IPS DF 6.9 (cell line): ENCODE results near the gene OSBPL2.

Source experiments
- DNase-seq: peaks from one replicate; pipeline ENCODE4 v3.0.0-alpha.2; 2013; ENCODE audit warnings: low read depth, low spot score
- H3K27ac ChIP-seq: one replicate; pipeline ENCODE4 v1.5.1; 2013; ENCODE audit warnings: low read length, control low read depth
- H3K27me3 ChIP-seq: 2 replicates; pipeline ENCODE4 v1.6.1; 2013; ENCODE audit warnings: mild to moderate bottlenecking, low read length; ENCODE audit not compliant: control insufficient read depth, insufficient read depth
- H3K36me3 ChIP-seq: 2 replicates; pipeline ENCODE4 v1.6.1; 2013; ENCODE audit warnings: low read length; ENCODE audit not compliant: control insufficient read depth, insufficient read depth
- H3K4me1 ChIP-seq: 2 replicates; pipeline ENCODE4 v1.6.1; 2013; ENCODE audit warnings: low read length; ENCODE audit not compliant: control insufficient read depth, insufficient read depth
- H3K4me3 ChIP-seq: 2 replicates; pipeline ENCODE4 v1.5.1; 2013; ENCODE audit warnings: mild to moderate bottlenecking, low read length
- H3K9me3 ChIP-seq: 2 replicates; pipeline ENCODE4 v1.6.1; 2013; ENCODE audit warnings: low read length, inconsistent platforms; ENCODE audit not compliant: control insufficient read depth, insufficient read depth
- WGBS: extraction: QIAGEN DNeasy Blood & Tissue Kit; methylation state at CpG from one replicate; pipeline ENCODE4 v1.1.7; 2013; ENCODE audit warnings: mixed read lengths, missing lambda C conversion rate; ENCODE audit not compliant: insufficient read length, insufficient coverage; 5-methylcytosine and 5-hydroxymethylcytosine counted together

The OSBPL2 gene

GRCh38 chr20:62243906-62244515, 5.7 kb downstream of the OSBPL2 start:
- Histone ChIP-seq H3K9me3 (no peaks in the 10 kb centered on the region), H3K4me1 (peaks cover 4% of the 10 kb centered on the region), H3K27ac (no peak overlapping the region), H3K27me3 (no peaks in the 10 kb centered on the region), H3K4me3 (no peak overlapping the region), H3K36me3 (0 out of 2 replicates have a peak, but pooled peaks cover 2% of the 10 kb centered on the region)
- no CpG with 5 or more reads among the region's 21 CpGs for WGBS
- no peak for DNase-seq

GRCh38 chr20:62244644-62245108, 6.4 kb downstream of the OSBPL2 start:
- H3K27ac ChIP-seq, result no peak overlapping the region
- H3K4me3 ChIP-seq, result no peak overlapping the region
- H3K36me3 ChIP-seq, result 0 out of 2 replicates have a peak, but pooled peaks cover 2% of the 10 kb centered on the region
- DNase-seq, result no peak
- no peaks in the 10 kb centered on the region for H3K27me3 ChIP-seq
- H3K9me3 ChIP-seq, result no peaks in the 10 kb centered on the region
- WGBS, result no CpG with 5 or more reads among the region's 17 CpGs
- H3K4me1 ChIP-seq, result peaks cover 4% of the 10 kb centered on the region

DNA sequence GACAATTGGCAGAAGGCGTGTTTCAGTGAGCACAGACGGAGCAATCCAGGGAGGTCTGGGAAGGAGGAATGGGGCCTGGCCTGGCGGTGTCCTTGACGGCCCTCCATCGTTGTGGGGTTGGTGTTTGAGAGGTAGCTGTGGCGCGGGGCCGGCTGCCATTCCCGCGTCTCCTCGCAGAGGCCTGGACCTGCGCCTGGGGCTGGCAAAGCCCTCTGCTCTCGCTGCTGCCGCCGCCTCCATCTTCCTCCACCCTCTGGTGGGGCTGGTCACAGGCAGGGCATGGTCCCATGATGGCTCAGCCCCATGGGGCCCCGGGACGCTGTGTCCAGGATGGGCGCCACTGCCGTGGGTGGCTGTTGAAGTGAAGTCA, 7.6 kb downstream of the OSBPL2 start:
- H3K36me3 ChIP-seq, result 0 out of 2 replicates have a peak, but pooled peaks cover 2% of the 10 kb centered on the region
- no peak overlapping the region for H3K27ac ChIP-seq
- no peak overlapping the region for H3K4me3 ChIP-seq
- no peaks in the 10 kb centered on the region for H3K9me3 ChIP-seq
- no peaks in the 10 kb centered on the region for H3K27me3 ChIP-seq
- peaks cover 4% of the 10 kb centered on the region for H3K4me1 ChIP-seq
- no peak for DNase-seq
- no CpG with 5 or more reads among the region's 19 CpGs for WGBS

GRCh38 chr20:62246431-62246830, 8.1 kb downstream of the OSBPL2 start:
- Histone ChIP-seq H3K27me3 (no peaks in the 10 kb centered on the region), H3K4me3 (no peak overlapping the region), H3K36me3 (0 out of 2 replicates have a peak, but pooled peaks cover 2% of the 10 kb centered on the region), H3K9me3 (no peaks in the 10 kb centered on the region), H3K27ac (no peak overlapping the region), H3K4me1 (peaks cover 4% of the 10 kb centered on the region)
- DNase-seq, result no peak
- WGBS, result no CpG with 5 or more reads among the region's 8 CpGs

DNA sequence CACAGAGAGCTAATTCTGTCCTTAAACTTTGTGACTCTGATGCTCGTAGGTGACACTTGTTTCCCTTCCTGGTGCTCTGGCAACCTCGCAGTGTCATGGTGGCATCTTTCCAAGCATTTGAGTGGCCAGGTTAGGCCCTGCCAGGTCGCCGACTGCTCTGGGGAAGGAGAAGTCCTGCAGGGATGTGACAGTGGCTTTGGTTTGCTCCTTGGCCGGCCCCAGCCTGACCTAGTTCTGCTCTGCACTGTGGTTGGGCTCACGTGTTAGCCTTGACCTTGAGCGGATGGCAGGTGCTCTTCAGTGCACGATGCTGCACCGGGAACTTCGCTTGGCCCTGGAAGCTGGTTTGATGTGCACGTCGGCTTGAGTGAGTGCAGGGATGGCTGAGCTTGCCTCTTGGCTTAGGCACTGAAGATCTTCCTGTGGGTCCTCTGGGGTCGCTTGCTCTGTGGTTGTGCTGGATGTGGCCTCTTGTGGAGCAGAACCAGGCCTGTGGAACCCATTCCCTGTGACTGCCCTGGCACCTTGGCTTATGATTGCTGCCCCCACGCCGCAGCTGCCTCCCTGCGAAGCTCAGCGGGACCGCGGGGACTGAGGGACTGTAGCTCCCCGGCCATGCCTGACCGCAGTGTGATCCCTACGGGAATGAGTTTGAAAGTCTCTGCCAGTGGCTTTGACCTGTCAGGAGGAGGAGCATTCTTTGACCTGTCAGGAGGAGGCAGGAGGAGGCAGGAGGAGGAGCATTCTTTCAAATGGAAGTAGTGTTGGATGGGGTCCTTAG, 8.7 kb downstream of the OSBPL2 start:
- H3K9me3 ChIP-seq, result no peaks in the 10 kb centered on the region
- H3K27ac ChIP-seq, result no peak overlapping the region
- DNase-seq, result no peak
- no CpG with 5 or more reads among the region's 22 CpGs for WGBS
- peaks cover 4% of the 10 kb centered on the region for H3K4me1 ChIP-seq
- no peak overlapping the region for H3K4me3 ChIP-seq
- 0 out of 2 replicates have a peak, but pooled peaks cover 2% of the 10 kb centered on the region for H3K36me3 ChIP-seq
- no peaks in the 10 kb centered on the region for H3K27me3 ChIP-seq

DNA sequence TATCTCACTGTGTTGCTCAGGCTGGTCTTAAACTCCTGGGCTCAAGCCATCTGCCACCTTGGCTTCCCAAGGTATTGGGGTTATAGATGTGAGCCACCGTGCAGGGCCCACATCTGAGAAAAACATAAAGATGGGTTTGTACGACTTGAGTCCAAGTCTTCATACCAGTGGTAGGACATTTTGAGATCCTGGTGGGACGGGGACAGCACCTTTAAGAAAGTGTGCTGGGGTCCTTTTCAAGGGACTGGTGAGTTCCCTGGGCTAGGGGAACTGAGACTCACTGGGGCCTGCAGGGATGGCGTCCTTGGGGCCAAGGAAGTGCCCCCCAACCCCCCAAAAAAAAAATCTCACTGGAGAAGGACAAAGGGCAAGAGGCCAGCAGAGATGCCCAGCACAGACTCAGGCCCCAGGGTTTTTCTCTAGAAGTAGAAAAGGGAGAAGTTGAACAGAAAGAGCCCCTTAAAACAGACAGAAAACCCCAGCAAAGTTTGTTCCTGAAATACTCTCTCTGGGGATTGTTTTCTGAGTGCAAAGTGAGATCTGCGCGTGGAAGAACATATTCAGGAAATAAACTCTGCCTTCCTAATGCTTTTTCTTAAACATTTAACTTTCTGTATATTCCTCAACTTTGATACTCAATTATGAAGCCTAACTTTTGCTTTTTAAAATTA, 10.7 kb downstream of the OSBPL2 start:
- no peak overlapping the region for H3K4me3 ChIP-seq
- H3K9me3 ChIP-seq, result no peaks in the 10 kb centered on the region
- H3K27ac ChIP-seq, result no peak overlapping the region
- H3K27me3 ChIP-seq, result no peaks in the 10 kb centered on the region
- DNase-seq, result no peak
- no peaks in the 10 kb centered on the region for H3K36me3 ChIP-seq
- no CpG with 5 or more reads among the region's 6 CpGs for WGBS
- peaks cover 5% of the 10 kb centered on the region for H3K4me1 ChIP-seq

DNA sequence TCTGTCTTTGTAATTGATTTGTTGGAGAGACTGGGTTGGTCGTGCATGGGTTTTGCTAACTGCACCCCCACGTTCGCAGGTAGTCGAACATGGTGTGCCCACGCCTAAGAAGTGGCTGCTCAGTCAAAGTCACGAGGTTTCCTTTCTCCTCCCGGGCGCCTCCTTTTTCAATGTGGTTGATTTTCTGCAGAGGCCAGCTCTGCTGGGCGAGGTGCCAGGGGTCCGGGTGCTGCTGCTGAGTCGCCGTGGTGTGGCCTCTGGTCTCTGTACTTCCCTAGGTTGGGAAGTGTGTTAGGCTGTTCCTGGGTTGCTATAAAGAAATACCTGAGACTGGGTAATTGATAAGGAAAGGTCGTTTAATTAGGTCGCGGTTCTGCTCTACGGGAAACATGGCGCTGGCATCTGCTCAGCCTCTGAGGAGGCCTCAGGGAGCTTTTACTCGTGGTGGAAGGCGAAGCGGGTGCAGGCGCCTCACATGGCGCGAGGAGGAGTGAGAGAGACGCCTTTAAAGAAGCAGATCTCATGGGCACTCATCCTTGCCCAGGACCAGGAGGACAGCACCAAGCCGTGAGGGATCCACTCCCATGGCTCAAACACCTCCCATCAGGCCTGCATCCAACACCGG, 14.1 kb downstream of the OSBPL2 start:
- Histone ChIP-seq H3K4me1 (peaks cover 2% of the 10 kb centered on the region; the same call in 1 of the 2 replicates), H3K27me3 (no peaks in the 10 kb centered on the region), H3K4me3 (no peak overlapping the region), H3K27ac (no peak overlapping the region), H3K9me3 (no peaks in the 10 kb centered on the region), H3K36me3 (peaks cover 3% of the 10 kb centered on the region; the same call in 1 of the 2 replicates)
- DNase-seq, result no peak
- no CpG with 5 or more reads among the region's 26 CpGs for WGBS

- Histone ChIP-seq H3K27me3 (no peaks in the 10 kb centered on the region), H3K36me3 (peaks cover 3% of the 10 kb centered on the region; the same call in 1 of the 2 replicates), H3K9me3 (no peaks in the 10 kb centered on the region), H3K4me3 (no peak overlapping the region), H3K27ac (no peak overlapping the region), H3K4me1 (peaks cover 2% of the 10 kb centered on the region; the same call in 1 of the 2 replicates)
- WGBS, result no CpG with 5 or more reads among the region's 6 CpGs
- DNase-seq, result no peak
Observed at GRCh38 chr20:62253398-62253797, 15.1 kb downstream of the OSBPL2 start.

DNA sequence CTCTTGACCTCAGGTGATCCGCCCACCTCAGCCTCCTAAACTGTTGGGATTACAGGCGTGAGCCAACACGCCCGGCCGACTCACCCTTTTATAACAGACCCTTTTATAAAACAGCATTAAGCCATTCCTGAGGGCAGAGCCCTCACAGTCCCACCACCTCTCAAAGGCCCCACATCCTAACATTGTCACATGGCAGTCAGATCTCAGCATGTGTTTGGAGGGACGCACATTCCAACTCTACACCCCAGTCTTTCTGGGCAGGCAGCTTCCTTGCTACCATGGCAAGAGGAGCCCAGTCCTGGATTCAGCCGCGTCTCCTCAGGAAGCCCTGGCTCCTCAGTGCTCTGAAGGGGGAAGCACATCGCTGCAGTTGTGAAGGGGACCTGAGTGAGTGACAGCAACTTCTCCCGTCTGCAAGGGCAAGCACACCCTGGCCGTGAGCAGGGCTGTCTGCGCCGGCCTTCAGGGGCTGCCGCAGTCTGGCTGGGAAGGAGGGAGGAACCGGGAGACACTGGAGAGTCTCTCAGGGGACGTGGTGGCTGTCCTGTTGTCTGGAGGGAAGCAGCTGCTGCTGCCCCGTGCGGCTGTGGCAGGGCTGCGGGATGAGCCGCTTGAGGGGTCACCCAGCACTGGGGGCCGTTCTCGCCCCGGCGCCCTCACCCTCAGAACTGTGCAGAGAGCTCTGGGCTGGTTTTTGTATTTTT, 15.9 kb downstream of the OSBPL2 start:
- WGBS, result no CpG with 5 or more reads among the region's 24 CpGs
- peaks cover 3% of the 10 kb centered on the region; the same call in 1 of the 2 replicates for H3K36me3 ChIP-seq
- no peaks in the 10 kb centered on the region for H3K9me3 ChIP-seq
- no peak for DNase-seq
- no peaks in the 10 kb centered on the region for H3K27me3 ChIP-seq
- peaks cover 2% of the 10 kb centered on the region; the same call in 1 of the 2 replicates for H3K4me1 ChIP-seq
- no peak overlapping the region; the same call in 1 of the 2 replicates for H3K4me3 ChIP-seq
- no peak overlapping the region for H3K27ac ChIP-seq
